K562 (cell line): ENCODE measurements around the gene MAML3. TPM values are rescaled to one million over a fixed set of nuclear protein-coding genes. Genes with fewer than 3 reads are reported as not detected.

Experiments used
- ATAC-seq: fragments of 200-7000 bp; cut with Tn5 transposase; 3 replicates; pipeline ENCODE4 v1.9.1; 2020; ENCODE audit warnings: moderate library complexity
- BruUV-seq: library from RNA; stranded (reverse); fragments of 400-500 nt; replicated peaks from 2 replicates; lab custom pipeline; 2021; lab: Mats Ljungman, UMichigan
- CTCF ChIA-PET: fragments of 300-600 bp; formaldehyde crosslinking; extraction: SDS; loops from one replicate; lab custom pipeline; 2021; ENCODE audit warnings: low intra/inter-chr PET ratio; lab: Yijun Ruan, JAX
- POLR2A ChIA-PET: fragments of 300-600, 350-650 bp; sonication (Branson Sonifier 250); formaldehyde crosslinking; extraction: SDS; loops from one replicate; lab custom pipeline; 2021; ENCODE audit warnings: antibody characterized with exemption, inconsistent platforms; lab: Yijun Ruan, JAX
- DNase-seq, 4 experiments: peaks; one replicate each; pipeline versions ENCODE4 v3.0.0 to v3.0.0-alpha.2; 2011 to 2018; ENCODE audit warnings: low spot score in 3 of 4, mixed read lengths in 3 of 4; ENCODE audit errors: extremely low read depth in 1 of 4
- FAIRE-seq: peaks from 2 replicates; lab custom pipeline; 2011; peaks lifted over from hg19 to GRCh38; lab: Jason Lieb, UNC
- H2AFZ ChIP-seq: 2 replicates; pipeline ENCODE4 v1.6.0; 2011; ENCODE audit warnings: low read depth, low read length, control low read depth, inconsistent platforms
- H3K27ac ChIP-seq: fragments of 200-600 bp; 3 replicates; pipeline ENCODE4 v1.8.0; 2011; ENCODE audit warnings: low read depth, mild to moderate bottlenecking, control low read depth, inconsistent platforms, low read length, moderate library complexity, mixed read lengths; ENCODE audit errors: extremely low read depth
- H3K27me3 ChIP-seq, 2 experiments: fragments of 300-600 bp in 1 of 2; 2 replicates in 1 of 2; 3 replicates in 1 of 2; pipeline versions ENCODE4 v1.6.0 to v1.8.0; 2011; ENCODE audit warnings: inconsistent platforms in 2 of 2, low read length in 2 of 2, mild to moderate bottlenecking in 1 of 2, mixed read lengths in 1 of 2, moderate library complexity in 1 of 2; ENCODE audit not compliant: control insufficient read depth in 2 of 2, insufficient read depth in 2 of 2
- H3K36me3 ChIP-seq: fragments of 300-600 bp; 3 replicates; pipeline ENCODE4 v1.8.0; 2011; ENCODE audit warnings: mild to moderate bottlenecking, low read length, inconsistent platforms; ENCODE audit not compliant: control insufficient read depth, insufficient read depth
- H3K4me1 ChIP-seq, 2 experiments: fragments of 200-600 bp in 1 of 2; replicated peaks in 1 of 2; 2 replicates in 1 of 2; 3 replicates in 1 of 2; pipeline versions ENCODE4 v1.5.1 to v1.8.0; 2011; ENCODE audit warnings: inconsistent platforms in 2 of 2, low read length in 2 of 2, mild to moderate bottlenecking in 1 of 2, mixed read lengths in 1 of 2, moderate library complexity in 1 of 2; ENCODE audit not compliant: control insufficient read depth in 2 of 2, insufficient read depth in 2 of 2
- H3K4me2 ChIP-seq: 2 replicates; pipeline ENCODE4 v1.6.1; 2011; ENCODE audit warnings: low read length, control low read depth, inconsistent platforms, mixed read lengths; ENCODE audit not compliant: insufficient read depth
- H3K4me3 ChIP-seq: fragments of 200-600 bp; sonication (generic), shearing (Covaris generic); 2 replicates; pipeline ENCODE4 v1.5.1; 2016; ENCODE audit warnings: control low read depth, inconsistent platforms
- H3K79me2 ChIP-seq: fragments of 200-600 bp; 3 replicates; pipeline ENCODE4 v1.8.0; 2011; ENCODE audit warnings: low read length, inconsistent platforms; ENCODE audit not compliant: control insufficient read depth, insufficient read depth
- H3K9ac ChIP-seq, 2 experiments: 2 replicates each; pipeline versions ENCODE4 v1.6.0 to v1.6.1; 2011; ENCODE audit warnings: low read depth in 2 of 2, low read length in 2 of 2, control low read depth in 1 of 2, inconsistent platforms in 1 of 2, mild to moderate bottlenecking in 1 of 2, mixed read lengths in 1 of 2; ENCODE audit not compliant: insufficient read depth in 1 of 2
- H3K9me1 ChIP-seq: one replicate; pipeline ENCODE4 v1.6.0; 2011; ENCODE audit warnings: inconsistent platforms, mild to moderate bottlenecking, low read length, moderate library complexity; ENCODE audit not compliant: control insufficient read depth, insufficient read depth
- H3K9me3 ChIP-seq: replicated peaks from 2 replicates; pipeline ENCODE4 v1.5.1; 2011; ENCODE audit warnings: low read depth, low read length, inconsistent platforms; ENCODE audit not compliant: control insufficient read depth, insufficient read depth
- H4K20me1 ChIP-seq: replicated peaks from 2 replicates; pipeline ENCODE4 v1.6.1; 2011; ENCODE audit warnings: low read length, inconsistent platforms, mixed read lengths; ENCODE audit not compliant: control insufficient read depth, insufficient read depth
- DIDO1 ChIP-seq: fragments of 450-650 bp; IDR thresholded peaks from 2 replicates; pipeline ENCODE4 v1.6.1; 2016; ENCODE audit warnings: low read depth, missing biosample characterization, missing genetic modification characterization
- KLF6 ChIP-seq: fragments of 250-450 bp; sonication (Bioruptor Pico); IDR thresholded peaks from 2 replicates; pipeline ENCODE4 v1.4.0; 2020; ENCODE audit warnings: mild to moderate bottlenecking, moderate library complexity, borderline replicate concordance
- SIX5 ChIP-seq, 2 experiments: IDR thresholded peaks; 2 replicates each; pipeline ENCODE4 v1.6.1; 2011; ENCODE audit warnings: low read length in 2 of 2, borderline replicate concordance in 1 of 2, low read depth in 1 of 2, mild to moderate bottlenecking in 1 of 2, moderate library complexity in 1 of 2; ENCODE audit not compliant: insufficient read depth in 1 of 2
- SRSF9 ChIP-seq: fragments of 200-400 bp; formaldehyde crosslinking; IDR thresholded peaks from 2 replicates; pipeline ENCODE4 v1.6.1; 2017; ENCODE audit warnings: low read depth, low read length, borderline replicate concordance
- WHSC1 ChIP-seq: IDR thresholded peaks from one replicate; pipeline ENCODE4 v1.6.1; 2012; ENCODE audit warnings: low read length, control low read depth, inconsistent platforms
- ZBTB1 ChIP-seq: sonication (generic); formaldehyde crosslinking; IDR thresholded peaks from 2 replicates; pipeline ENCODE4 v1.8.1; 2023; ENCODE audit warnings: missing genetic modification reagents, low read depth, mild to moderate bottlenecking, borderline replicate concordance
- ZSCAN32 ChIP-seq: fragments of 450-650 bp; formaldehyde crosslinking; IDR thresholded peaks from 2 replicates; pipeline ENCODE4 v1.4.0; 2020; ENCODE audit warnings: mild to moderate bottlenecking, moderate library complexity
- WGBS: fragments of 100-300 bp; shearing (Covaris generic); methylation state at CpG from one replicate; pipeline ENCODE4 v1.1.6; 2016; ENCODE audit warnings: low coverage, mixed read lengths; ENCODE audit not compliant: insufficient coverage; ENCODE audit errors: missing lambda C conversion rate; 5-methylcytosine and 5-hydroxymethylcytosine counted together
- in situ Hi-C: fragments of 300-500 bp; cut with MboI; formaldehyde crosslinking; loops from 4 replicates; pipeline ENCODE4 v1.15.0; 2018; ENCODE audit warnings: inconsistent platforms, mixed read lengths
- intact Hi-C: fragments of 100-400 bp; cut with micrococcal nuclease; formaldehyde crosslinking; loops from 2 replicates; pipeline ENCODE4 v1.14.2; 2022
- polyA plus RNA-seq, 8 experiments: library from polyadenylated mRNA; depleted of rRNA in 4 of 8; stranded (reverse) in 5 of 8; unstranded in 3 of 8; fragments of >200 nt; fragmentation: Nextera tagmentation in 2 of 8; fragmentation: Illumina TruSeq in 1 of 8; extraction: Ambion mirVana in 2 of 8; extraction: Trizol in 1 of 8; gene quantifications; 2 replicates each; pipeline versions ENCODE4 v1.2.1 to v1.2.3, GENCODE V29; 2011 to 2014; ENCODE audit warnings: inconsistent platforms in 1 of 8, missing spikeins in 1 of 8
- total RNA-seq, 7 experiments: library from RNA; depleted of rRNA in 6 of 7; stranded (reverse); fragments of >200 nt in 6 of 7; fragmentation: Illumina TruSeq in 2 of 7; extraction: Trizol in 2 of 7; gene quantifications; 2 replicates each; pipeline versions ENCODE4 v1.2.1 to v1.2.3, GENCODE V29; 2011 to 2021; ENCODE audit warnings: low replicate concordance in 1 of 7

Gene MAML3
- total and polyA plus RNA-seq, 9 of the 15 experiments (the other 6 are each of a cell fraction or from before 2014, with no cell fraction given) = 0.01 to 0.55 (median 0.25) TPM

DNA sequence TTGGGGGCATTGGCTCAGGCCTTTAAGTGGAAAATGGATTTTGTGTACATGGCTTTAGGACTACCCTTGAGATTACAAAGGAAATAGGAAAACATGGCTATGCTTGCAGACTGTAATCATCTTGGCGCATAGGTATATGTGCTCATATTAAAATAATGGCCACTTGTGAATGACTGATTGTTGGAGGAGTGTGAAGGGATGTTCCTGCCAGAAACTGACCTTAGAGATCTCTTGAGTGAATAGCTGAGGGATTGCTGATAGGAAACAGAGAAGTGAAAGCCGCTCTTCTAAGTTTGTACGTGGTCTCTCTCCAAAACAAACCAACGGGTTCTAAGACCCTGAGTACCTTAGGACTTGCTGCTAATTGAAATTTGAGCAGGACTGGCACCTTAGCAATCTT is 302.3 kb downstream of the MAML3 start:
- H3K79me2 ChIP-seq = no peaks in the 10 kb centered on the region
- no peaks in the 10 kb centered on the region for H3K4me1 ChIP-seq
- 0 out of 2 replicates have a peak, but pooled peaks cover 3% of the 10 kb centered on the region for H4K20me1 ChIP-seq
- H3K9me3 ChIP-seq = no peaks in the 10 kb centered on the region
- no peak overlapping the region for H3K27ac ChIP-seq
- ATAC-seq (no peak), FAIRE-seq (no peak)
- no peak overlapping the region for H3K4me2 ChIP-seq
- H3K36me3 ChIP-seq = no peaks in the 10 kb centered on the region
- TF ChIP-seq KLF6 (CRISPR knock-in tag) (no peak), SRSF9 (no peak), DIDO1 (tag) (no peak), SIX5 (IDR thresholded peaks at IDR 0.05; ENCODE audit: borderline replicate concordance in 1 of 2, insufficient read depth in 1 of 2, low read depth in 1 of 2, low read length in 2 of 2) (no peak), ZSCAN32 (CRISPR knock-in tag) (no peak), ZBTB1 (no peak), WHSC1 (no peak)
- TF ChIP-seq, all 486 proteins: peak for 0
- WGBS = 0% methylated on average over 4 of the region's 4 CpGs
- intact Hi-C loops = no loop called here
- CTCF ChIA-PET = no interaction called here
- Histone ChIP-seq H3K9me1 (no peaks in the 10 kb centered on the region), H3K4me3 (no peak overlapping the region), H2AFZ (no peak overlapping the region), H3K9ac (no peak overlapping the region), H3K27me3 (peaks cover 11 to 12% of the 10 kb centered on the region in 2 experiments; a peak in 4 of 5 replicates)
- in situ Hi-C loops = no loop called here
- DNase-seq = no peak
- POLR2A ChIA-PET = no interaction called here
- BruUV-seq = no TSS peak
